Stimulated activated CD4-positive, alpha-beta T cell treated with anti-CD3 and anti-CD28 coated beads, Interleukin-4, amount 100 ng/mL, for 4 hours (primary cell): Measurements from ENCODE around the gene LTV1.
"Not testable (repeated sequence)": the region's sequence is repeated elsewhere in the genome, so short reads cannot be mapped to it uniquely, and the experiment has no call there.

Experiments used
- DNase-seq, 2 experiments: peaks; one replicate each; pipeline ENCODE4 v3.0.0-alpha.2; 2020

Gene LTV1, protein sequence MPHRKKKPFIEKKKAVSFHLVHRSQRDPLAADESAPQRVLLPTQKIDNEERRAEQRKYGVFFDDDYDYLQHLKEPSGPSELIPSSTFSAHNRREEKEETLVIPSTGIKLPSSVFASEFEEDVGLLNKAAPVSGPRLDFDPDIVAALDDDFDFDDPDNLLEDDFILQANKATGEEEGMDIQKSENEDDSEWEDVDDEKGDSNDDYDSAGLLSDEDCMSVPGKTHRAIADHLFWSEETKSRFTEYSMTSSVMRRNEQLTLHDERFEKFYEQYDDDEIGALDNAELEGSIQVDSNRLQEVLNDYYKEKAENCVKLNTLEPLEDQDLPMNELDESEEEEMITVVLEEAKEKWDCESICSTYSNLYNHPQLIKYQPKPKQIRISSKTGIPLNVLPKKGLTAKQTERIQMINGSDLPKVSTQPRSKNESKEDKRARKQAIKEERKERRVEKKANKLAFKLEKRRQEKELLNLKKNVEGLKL

DNA sequence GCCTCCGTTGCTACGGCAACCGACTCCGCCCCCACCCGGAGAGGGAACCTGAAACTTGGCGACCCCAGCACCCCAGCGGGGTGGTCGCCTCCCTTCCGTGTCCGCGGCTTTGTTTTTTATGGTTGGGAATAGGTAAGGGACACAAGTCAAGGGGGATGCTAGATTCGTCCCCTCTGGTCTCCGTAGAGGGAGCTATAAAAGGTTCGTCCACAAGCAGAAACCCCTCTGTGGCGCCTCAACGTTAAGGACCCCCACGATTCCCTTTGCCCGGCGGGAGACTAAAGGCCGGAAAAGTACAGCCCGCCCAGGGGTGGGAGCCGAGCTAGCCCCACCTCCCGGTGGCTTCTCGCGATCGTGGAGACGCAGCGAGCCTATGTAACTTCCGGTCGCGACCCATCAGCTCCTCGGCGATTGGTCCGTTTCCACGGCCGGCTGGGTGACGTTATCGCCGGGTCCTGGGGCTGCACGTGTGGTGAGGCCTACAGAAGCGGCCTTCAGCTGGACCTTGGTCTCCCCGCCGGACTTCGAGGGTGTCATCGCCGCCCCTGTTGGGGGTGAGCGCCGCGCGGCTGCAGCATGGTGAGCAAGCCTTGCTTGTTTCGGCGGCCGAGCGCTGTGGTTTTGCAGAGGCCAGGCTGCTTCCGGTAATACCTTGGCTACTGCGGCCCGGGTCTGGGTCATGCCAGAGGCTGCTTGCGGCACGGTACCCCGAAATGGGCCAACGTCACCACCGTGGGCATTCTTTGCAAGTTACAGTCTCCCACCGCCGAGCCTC is at the start of gene LTV1:
Gene LTV1 (plus strand): TSS at position 437 of the 775 bp plus-strand sequence. CDS start 140 bp downstream, at position 577.
- peak; percentile 89 to 92 for DNase-seq

DNA sequence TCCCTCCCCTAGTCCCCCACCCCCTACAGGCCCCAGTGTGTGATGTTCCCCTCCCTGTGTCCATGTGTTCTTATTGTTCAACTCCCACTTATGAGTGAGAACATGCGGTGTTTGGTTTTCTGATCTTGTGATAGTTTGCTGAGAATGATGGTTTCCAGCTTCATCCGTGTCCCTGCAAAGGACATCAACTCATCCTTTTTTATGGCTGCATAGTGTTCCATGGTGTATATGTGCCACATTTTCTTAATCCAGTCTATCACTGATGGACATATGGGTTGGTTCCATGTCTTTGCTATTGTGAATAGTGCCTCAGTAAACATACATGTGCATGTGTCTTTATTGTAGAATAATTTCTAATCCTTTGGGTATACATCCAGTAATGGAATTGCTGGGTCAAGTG is 46.6 kb upstream of the LTV1 start:
- DNase-seq: not testable (repeated sequence)

- DNase-seq: not testable (repeated sequence)
Measured at GRCh38 chr6:143798487-143798886, 44.7 kb upstream of the LTV1 start.

- peak in 1 of 2 experiments; percentile 4 for DNase-seq
Measured at GRCh38 chr6:143802833-143803565, 40.1 kb upstream of the LTV1 start.

DNA sequence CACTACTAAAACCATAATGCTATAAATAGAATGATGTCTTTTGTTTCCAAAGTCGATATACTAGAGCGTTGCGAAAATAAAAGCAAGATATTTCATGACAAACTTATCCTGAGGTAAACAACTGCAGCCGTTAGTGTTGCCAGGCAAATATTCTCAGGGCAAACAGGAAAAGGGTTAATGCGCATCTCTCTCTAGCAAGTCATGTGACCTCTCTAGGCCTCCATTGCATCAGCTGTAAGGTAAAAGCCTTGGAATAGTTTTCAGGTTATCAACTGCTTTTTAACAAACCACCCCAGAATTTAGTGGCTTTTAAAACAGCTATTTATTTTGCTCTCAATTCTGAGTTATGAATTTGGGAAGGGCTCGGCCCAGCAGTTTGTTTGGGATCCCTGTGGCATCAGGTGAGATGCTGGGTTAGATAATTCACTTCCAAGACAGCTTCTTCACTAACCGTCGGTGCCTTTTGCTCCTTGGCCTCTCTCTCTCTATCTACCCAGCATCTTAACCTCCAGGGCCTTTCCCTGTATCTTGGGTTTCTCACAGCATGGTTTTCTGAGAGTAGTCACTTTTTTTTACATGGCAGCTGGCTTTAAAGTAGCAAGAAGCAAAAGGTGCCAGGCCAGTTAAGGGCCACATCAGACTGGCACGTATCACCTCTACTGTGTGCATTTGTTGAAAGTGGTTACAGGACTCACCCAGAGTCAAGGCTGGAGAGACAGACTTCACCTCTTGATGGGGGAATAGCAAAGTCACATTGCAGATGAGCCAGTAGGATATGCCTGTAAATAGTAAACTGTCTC is 39.2 kb upstream of the LTV1 start:
- DNase-seq: no peak

GRCh38 chr6:143804835-143805239 is 38.3 kb upstream of the LTV1 start:
- no peak for DNase-seq

GRCh38 chr6:143806282-143807102 is 36.6 kb upstream of the LTV1 start:
- DNase-seq: peak; percentile 67 to 84

DNA sequence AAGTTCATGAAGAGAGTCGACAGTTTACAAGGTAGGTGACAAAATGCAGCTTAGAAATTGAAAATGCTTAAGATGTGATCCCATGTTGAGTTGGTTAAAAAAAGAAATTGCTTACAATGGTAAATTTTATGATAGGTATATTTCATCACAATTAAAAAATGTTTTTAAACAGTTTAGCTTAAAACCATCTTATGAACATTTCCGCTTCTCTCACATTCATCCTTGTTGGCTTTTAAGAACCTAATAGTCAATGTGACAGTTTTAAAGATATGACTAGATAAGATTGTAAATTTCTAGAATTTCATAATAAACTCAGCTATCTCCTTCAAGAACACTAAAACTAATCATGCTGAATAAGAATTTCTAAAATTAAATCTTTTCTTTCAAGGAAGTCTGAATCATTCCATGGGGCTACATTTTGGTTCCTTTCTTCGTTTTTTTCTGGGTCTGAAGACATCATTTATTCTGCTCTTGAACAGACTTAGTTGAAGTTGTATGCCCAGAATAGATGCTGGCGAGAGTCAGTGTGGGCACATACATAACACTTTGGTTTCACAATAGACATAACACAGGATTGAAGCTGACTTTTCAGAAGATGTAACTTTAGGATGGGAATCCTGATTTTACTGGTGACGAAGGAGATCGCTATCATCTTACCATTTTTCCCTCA is 35.9 kb upstream of the LTV1 start:
- no peak for DNase-seq

DNA sequence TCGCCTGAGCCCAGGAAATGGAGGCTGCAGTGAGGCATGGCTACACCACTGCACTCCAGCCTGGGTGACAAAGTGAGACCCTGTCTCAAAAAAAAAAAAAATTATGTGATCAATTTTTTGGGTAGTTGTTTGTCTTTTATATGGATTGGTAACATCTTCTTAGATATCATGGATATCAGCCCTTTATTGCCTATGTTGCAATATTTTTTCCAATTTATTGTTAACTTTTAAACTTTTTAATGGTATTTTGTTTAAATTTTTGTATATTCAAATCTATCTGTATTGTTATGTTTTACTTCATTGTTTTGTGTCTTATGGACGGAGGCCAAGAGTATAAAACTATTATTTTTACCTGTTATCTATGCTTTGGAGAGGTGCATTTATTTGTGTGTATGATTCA is 32.4 kb upstream of the LTV1 start:
- no peak for DNase-seq

DNA sequence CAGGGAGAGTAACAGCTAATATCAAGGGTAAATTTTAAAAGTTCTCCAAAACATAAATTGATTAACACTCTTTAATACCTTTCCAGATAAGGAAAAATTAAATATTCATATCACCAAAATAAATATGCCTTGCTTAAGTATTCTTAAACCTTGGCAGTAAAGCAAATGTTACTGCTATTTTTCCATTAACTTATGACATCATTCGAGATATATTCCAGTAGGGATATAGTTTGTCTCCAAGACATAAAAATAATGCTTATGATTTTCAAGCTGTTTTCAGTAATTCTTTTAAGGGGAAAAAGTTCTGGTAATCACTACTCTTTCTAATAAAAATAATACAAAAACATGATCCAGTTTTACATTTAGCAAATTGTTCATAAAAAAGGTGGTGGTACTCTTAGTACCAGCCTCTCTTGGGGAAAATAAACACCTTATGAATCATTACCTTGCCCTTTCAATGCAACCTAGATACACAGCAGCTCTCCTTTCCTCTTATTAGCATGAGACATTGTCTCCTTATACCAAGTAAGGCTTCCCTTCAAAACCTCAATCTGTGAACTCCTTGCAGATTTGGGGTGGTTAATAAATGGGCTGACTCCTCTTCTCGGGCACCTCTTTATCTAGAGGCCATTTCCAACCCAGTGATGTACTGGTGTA is 31.5 kb upstream of the LTV1 start:
- no peak for DNase-seq

- DNase-seq: no peak
Measured at GRCh38 chr6:143817621-143818020, 25.5 kb upstream of the LTV1 start.

DNA sequence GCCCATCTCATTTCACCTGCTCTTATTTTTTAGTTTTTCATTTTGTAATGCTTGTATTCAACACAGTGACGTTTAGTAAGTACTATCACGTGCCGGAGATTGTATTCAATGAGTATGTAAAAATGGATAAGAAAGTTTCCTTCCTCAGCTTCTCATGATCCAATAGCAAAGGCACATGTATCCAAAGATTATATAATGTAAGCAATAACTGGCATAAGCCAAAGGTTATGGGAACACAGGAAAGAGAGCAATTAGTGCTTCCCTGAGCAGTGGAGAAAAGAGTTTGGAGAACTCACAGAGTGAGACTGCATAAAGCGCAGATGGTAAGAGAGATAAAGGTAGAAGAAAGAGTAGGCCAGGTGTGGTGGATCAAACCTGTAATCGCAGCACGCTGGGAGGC is 21.8 kb upstream of the LTV1 start:
- DNase-seq: no peak

GRCh38 chr6:143822584-143823024 is 20.5 kb upstream of the LTV1 start:
- DNase-seq: no peak

- DNase-seq: no peak
Measured at GRCh38 chr6:143823548-143823947, 19.6 kb upstream of the LTV1 start.

GRCh38 chr6:143828572-143828971 is 14.6 kb upstream of the LTV1 start:
- no peak for DNase-seq

- no peak for DNase-seq
Measured at GRCh38 chr6:143836150-143836549, 7.0 kb upstream of the LTV1 start.

- DNase-seq: no peak
Measured at GRCh38 chr6:143838395-143838794, 4.7 kb upstream of the LTV1 start.

DNA sequence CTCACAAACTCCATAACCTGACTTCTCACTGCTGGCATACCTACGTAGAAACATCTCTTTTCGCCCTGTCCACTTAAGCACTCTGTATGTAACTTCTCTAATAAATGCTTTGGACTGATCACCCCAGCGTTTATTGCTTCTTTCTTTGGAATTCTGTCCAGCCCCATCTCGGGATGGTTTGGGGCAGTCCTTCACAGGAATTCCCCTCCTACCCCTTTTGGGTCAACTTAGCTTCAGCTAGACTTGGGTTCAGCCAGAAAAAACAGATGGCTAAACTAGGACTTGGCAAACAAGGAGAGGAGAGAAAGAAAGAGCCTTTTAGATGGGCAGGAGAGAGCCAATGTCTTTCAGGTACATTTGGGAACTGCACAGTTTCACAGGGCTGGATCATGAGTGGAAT is 3.9 kb upstream of the LTV1 start:
- no peak for DNase-seq

DNA sequence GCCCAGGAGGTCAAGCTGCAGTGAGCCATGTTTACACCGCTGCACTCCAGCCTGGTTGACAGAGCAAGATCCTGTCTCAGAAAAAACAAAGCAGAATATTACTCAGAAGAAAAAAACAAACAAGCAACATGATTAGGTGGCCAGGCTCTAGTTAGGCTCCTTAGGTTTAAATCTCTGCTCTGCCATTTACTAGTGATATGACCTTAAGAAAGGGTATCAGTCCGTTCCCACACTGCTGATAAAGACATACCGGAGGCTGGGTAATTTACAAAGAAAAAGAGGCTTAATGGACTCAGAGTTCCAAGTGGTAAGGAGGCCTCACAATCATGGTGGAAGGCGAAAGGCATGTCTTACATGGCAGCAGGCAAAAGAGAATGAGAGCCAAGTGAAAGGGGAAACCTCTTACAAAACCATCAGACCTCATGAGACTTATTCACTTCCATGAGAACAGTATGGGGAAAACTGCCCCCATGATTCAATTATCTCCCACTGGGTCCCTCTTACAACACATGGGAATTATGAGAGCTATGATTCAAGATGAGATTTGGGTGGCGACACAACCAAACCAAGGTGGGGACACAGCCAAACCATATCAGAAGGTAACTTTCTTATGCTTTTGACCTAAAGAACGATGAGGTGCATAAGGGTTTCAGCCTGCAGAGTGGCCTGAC is 2.4 kb upstream of the LTV1 start:
- no peak for DNase-seq

GRCh38 chr6:143842461-143842901 is 657 bp upstream of the LTV1 start:
- DNase-seq: no peak
